ENCODE measurements around the gene CAGE1.

GRCh38 chr6:7332090-7332745, 57.3 kb downstream of the CAGE1 start:
- TF ChIP-seq CTCF (IDR thresholded peaks at IDR 0.05) = no peak
- TF ChIP-seq POLR2A (IDR thresholded peaks at IDR 0.05) = no peak
